ENCODE data around the gene KBTBD13.

The KBTBD13 gene

DNA sequence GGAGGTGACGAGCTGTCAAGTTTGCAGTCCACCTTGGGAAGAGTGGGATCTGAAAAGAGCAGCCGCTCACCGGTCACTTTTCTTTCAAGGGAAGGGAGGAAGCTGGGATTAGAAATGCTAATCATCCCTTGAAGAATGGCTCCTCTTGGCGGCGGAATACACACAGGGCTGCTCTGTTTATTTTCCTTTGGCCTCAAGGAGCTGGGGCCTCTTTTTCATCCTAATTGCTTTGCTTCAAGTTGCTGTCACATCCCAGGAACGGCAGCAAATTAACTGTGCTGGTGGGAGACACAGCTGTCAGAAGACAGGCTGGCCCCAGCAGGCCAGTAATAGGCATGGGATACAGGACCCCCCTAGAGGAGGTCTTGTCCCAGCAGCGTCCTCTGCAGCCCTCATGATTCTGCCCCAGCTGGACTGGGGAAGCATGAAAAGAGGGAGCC is 6.7 kb downstream of the KBTBD13 start:
- DNase-seq (ENCODE audit: low read depth) = peak; percentile 65
- peak; percentile 49 for TF ChIP-seq CTCF (IDR thresholded peaks at IDR 0.05; ENCODE audit: low read length, missing control alignments)

DNA sequence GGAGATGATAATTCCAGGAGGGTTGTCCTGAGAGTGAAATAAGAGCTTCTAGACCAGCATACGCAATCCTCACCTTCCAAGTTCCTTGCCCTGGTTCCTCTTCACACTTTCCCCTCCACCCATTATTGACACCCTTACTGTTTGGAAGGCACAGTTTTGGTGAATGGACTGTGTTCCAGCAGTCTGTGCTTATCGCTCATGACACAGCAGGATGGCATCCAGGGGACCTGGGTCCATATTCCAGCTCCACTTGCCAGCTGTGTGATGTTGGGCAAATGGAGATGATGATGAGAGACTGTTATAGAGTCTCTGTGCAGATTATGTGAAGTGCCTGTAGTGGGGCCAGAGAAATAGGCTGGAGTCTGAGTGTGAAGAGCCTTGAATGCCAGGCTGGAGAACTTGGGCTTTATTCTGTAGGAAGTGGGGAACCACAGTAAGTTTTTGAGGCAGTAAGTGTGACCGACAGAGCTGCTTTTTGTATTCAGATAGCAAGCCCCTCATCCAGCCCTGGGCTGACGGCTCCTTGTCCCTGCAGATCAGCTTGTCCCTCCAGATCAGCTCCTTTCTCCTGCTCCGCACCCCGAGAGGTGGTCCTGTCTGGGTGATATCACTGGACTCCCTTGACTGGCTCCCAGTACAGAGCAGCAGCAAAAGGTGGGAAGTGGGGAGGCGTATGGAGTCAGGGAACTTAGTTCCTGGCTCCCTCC is 8.1 kb downstream of the KBTBD13 start:
- no peak for DNase-seq (ENCODE audit: low read depth)
- no peak overlapping the region for H3K4me3 ChIP-seq (replicated peaks; ENCODE audit: low read depth, low read length)
- TF ChIP-seq CTCF (IDR thresholded peaks at IDR 0.05; ENCODE audit: low read length, missing control alignments) = no peak

More for the DNA sequence above, 6.7 kb downstream of the KBTBD13 start:
- no peak overlapping the region for H3K4me3 ChIP-seq (replicated peaks; ENCODE audit: low read depth, low read length)

GRCh38 chr15:65085207-65085753 is 8.7 kb downstream of the KBTBD13 start:
- TF ChIP-seq CTCF (IDR thresholded peaks at IDR 0.05; ENCODE audit: low read length, missing control alignments) = no peak

DNA sequence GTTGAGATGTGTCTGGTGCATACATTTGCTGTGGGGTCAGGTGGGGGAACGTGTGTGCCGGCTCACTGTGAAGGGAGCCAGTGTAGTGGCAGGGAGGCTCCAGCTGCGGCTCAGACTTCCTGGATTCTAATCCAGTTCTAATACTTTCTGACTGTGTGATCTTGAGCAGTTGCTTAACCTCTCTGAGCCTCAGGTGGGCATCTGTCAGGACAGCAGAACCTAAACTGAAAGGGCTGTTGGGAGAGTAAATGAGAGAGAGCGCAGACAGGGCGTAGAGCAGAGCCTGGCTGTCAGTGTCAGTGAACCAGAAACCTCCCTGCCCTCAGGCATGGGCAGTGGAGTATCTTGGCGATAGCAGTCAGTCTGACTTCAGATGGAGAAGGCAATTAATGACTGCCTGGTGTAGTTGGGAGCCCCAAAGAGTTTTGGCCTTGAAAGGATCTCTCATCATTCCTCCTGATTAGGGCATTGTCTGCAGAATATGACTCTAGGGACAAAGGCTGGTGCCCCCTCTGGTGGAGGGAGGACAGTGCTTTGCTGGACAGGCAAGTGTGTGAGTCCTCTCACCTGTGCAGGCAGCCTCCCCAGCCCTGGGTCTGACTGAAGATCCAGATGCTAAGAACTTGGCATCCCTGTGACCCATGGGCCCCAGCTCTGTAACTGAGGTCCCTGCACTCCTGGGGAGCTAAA is 9.6 kb downstream of the KBTBD13 start:
- no peak overlapping the region for H3K4me3 ChIP-seq (replicated peaks; ENCODE audit: low read depth, low read length)
- DNase-seq (ENCODE audit: low read depth) = peak; percentile 39
- peak; percentile 57 for TF ChIP-seq CTCF (IDR thresholded peaks at IDR 0.05; ENCODE audit: low read length, missing control alignments)

More at GRCh38 chr15:65085207-65085753, 8.7 kb downstream of the KBTBD13 start:
- DNase-seq (ENCODE audit: low read depth) = no peak
- H3K4me3 ChIP-seq (replicated peaks; ENCODE audit: low read depth, low read length) = no peak overlapping the region

GRCh38 chr15:65086680-65087111 is 10.2 kb downstream of the KBTBD13 start:
- no peak for DNase-seq (ENCODE audit: low read depth)
- TF ChIP-seq CTCF (IDR thresholded peaks at IDR 0.05; ENCODE audit: low read length, missing control alignments) = peak; percentile 25
- H3K4me3 ChIP-seq (replicated peaks; ENCODE audit: low read depth, low read length) = no peak overlapping the region

- no peak overlapping the region for H3K4me3 ChIP-seq (replicated peaks; ENCODE audit: low read depth, low read length)
- no peak for TF ChIP-seq CTCF (IDR thresholded peaks at IDR 0.05; ENCODE audit: low read length, missing control alignments)
- no peak for DNase-seq (ENCODE audit: low read depth)
These were observed 10.9 kb downstream of the KBTBD13 start for GRCh38 chr15:65087411-65087810.

Measured in fibroblast of pulmonary artery (primary cell).